Skeletal muscle satellite cell (primary cell): ENCODE results near the gene ZNF83. TPM values are rescaled to one million over a fixed set of nuclear protein-coding genes. Genes with fewer than 3 reads are reported as not detected.

Experiments used
- H3K27me3 ChIP-seq: 2 replicates; pipeline ENCODE4 v1.7.0; 2013; ENCODE audit warnings: low read length; ENCODE audit not compliant: control insufficient read depth, insufficient read depth
- H3K36me3 ChIP-seq: 2 replicates; pipeline ENCODE4 v1.7.0; 2013; ENCODE audit warnings: mild to moderate bottlenecking, control low read depth, low read length; ENCODE audit not compliant: insufficient read depth
- H3K4me1 ChIP-seq: 2 replicates; pipeline ENCODE4 v1.7.0; 2013; ENCODE audit warnings: low read length; ENCODE audit not compliant: control insufficient read depth, insufficient read depth
- H3K4me2 ChIP-seq: 2 replicates; pipeline ENCODE4 v1.7.0; 2013; ENCODE audit warnings: mild to moderate bottlenecking, low read length
- H3K4me3 ChIP-seq: 2 replicates; pipeline ENCODE4 v1.7.0; 2013; ENCODE audit warnings: low read length
- H3K9ac ChIP-seq: 2 replicates; pipeline ENCODE4 v1.7.0; 2013; ENCODE audit warnings: mild to moderate bottlenecking, low read depth, low read length, moderate library complexity
- H3K9me3 ChIP-seq: replicated peaks from 2 replicates; pipeline ENCODE4 v1.7.0; 2013; ENCODE audit warnings: mild to moderate bottlenecking, control low read depth, low read length
- small RNA-seq: library from RNA; depleted of rRNA; stranded (forward); fragments of <200 nt; gene quantifications from one replicate; pipeline ENCODE3, GENCODE V24; 2012

Gene ZNF83

GRCh38 chr19:52566121-52566520 is 72.0 kb downstream of the ZNF83 start:
- peaks cover 13% of the 10 kb centered on the region for H3K9me3 ChIP-seq
- no peaks in the 10 kb centered on the region for H3K27me3 ChIP-seq
- H3K9ac ChIP-seq: no peak overlapping the region
- H3K4me3 ChIP-seq: no peak overlapping the region
- no peak overlapping the region for H3K4me2 ChIP-seq
- peaks cover 4% of the 10 kb centered on the region for H3K4me1 ChIP-seq
- H3K36me3 ChIP-seq: peaks cover 17% of the 10 kb centered on the region

Small RNA genes lying within 50 kb of the gene (small RNA-seq; reads per million reads assigned to genes)
- gene RPL39P34: not detected
